ENCODE data around the gene MCC.

Gene MCC

GRCh38 chr5:113157886-113158285 lies 330.4 kb downstream of the MCC start:
- no peak for DNase-seq (ENCODE audit: extremely low read depth in 1 of 2, low read depth in 1 of 2)

GRCh38 chr5:113156271-113156877 lies 331.9 kb downstream of the MCC start:
- DNase-seq (ENCODE audit: extremely low read depth in 1 of 2, low read depth in 1 of 2), result no peak

- no peak for DNase-seq (ENCODE audit: extremely low read depth in 1 of 2, low read depth in 1 of 2)
These were observed 334.6 kb downstream of the MCC start for GRCh38 chr5:113153512-113154097.

- DNase-seq (ENCODE audit: extremely low read depth in 1 of 2, low read depth in 1 of 2), result no peak
These were observed 335.9 kb downstream of the MCC start for GRCh38 chr5:113152380-113152740.

- DNase-seq (ENCODE audit: extremely low read depth in 1 of 2, low read depth in 1 of 2), result no peak
These were observed 336.4 kb downstream of the MCC start for GRCh38 chr5:113151641-113152379.

DNA sequence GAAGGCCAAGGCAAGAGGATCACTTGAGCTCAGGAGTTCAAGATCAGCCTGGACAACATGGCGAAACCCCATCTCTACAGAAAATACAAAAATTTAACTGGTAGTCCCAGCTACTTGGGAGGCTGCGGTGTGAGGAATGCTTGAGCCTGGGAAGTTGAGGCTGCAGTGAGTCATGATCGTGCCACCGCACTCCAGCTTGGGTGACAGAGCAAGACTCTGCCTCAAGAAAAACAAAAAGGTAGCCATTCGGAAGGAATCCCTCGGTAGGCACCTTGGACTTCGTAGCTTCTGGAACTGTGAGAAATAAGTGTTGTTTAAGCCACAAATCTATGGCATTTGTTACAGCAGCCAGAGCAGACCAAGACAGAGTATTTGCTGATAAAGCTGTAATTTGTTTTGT lies 337.4 kb downstream of the MCC start:
- no peak for DNase-seq (ENCODE audit: extremely low read depth in 1 of 2, low read depth in 1 of 2)

DNA sequence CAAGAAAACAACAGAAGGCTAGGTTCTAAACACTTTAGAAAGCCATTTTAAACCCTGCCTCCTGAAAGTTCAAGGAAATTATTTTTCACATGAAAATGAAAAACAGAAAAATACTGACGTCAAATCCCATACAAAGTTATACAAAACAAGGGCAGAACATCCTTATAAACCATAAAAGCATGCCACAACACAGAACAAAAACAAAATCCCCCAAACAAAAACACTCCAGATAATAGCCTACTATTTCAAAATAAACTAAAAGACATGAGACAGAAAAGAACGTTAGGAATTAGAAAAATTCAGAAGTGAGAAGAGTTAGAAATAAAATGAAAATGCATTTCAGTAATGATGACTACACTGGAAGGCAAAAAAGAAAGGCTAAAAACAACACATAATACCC lies 338.0 kb downstream of the MCC start:
- no peak for DNase-seq (ENCODE audit: extremely low read depth in 1 of 2, low read depth in 1 of 2)

DNA sequence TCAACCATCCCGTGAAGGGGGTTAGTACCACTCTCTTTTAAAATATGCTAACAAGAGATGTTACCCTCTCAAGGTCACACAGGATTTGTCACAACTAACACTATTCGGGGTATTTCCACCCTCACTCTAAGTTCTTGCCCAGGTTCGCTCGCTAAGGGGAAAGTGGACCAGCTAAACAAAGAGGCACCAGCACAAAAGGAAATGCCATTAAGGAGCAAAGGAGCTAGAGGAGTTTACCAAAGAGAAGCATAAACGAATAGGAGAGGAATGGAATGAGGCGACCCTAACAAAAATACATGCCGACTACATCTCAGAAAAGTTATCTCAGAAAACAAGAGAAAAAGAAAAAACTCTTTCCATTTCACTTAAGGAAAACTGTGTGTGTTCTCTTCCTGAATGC lies 340.7 kb downstream of the MCC start:
- DNase-seq (ENCODE audit: extremely low read depth in 1 of 2, low read depth in 1 of 2), result no peak

- no peak for DNase-seq (ENCODE audit: extremely low read depth in 1 of 2, low read depth in 1 of 2)
These were observed 341.1 kb downstream of the MCC start for GRCh38 chr5:113147101-113147508.

DNA sequence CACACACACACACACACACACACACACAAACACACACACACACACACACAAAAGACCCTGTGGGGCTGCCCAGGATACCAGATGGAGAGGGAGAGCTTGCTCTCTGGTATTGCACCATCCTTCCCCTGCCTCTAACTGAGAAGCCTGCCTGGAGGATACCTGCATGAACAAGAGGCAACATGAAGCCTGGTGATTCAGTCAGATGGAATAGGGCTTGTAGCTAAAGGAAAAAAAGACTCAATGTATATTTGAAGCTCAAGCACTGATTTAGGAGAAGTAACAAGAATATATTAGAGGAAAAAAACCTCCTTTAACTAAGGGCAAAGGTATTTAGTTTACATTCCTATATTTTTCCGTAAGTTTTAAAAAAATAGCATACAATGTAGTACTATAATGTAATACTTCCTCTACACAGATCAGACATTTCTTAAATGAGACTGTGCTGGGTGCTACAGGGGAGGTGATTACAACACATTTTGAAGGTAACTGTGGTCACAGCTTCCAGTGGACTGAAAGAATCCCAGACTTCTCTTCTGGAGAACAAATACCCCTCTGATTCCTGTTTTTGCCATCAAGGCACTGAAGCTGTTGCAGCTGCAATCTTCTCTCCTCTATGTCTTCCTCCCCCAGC lies 342.4 kb downstream of the MCC start:
- DNase-seq (ENCODE audit: extremely low read depth in 1 of 2, low read depth in 1 of 2), result no peak

DNA sequence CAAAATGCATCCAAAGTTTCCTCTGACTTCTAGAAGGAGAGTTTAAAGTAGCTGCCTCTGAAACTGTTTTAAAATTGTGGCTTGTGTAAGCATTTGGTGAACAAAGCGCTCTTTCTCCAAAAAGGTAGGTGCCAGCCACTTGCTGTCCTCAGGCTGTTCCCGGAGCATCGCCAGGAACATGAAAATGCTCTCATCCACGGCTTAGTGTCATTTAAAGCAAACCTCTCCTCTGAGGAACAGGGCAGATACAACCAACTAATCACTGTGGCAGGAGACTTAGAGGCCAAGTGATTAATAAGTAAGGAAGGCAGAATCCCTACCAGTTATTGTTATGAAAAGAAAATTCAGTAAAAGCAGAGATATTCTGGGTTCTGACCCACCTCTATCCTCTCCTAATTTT lies 346.1 kb downstream of the MCC start:
- no peak for DNase-seq (ENCODE audit: extremely low read depth in 1 of 2, low read depth in 1 of 2)

DNA sequence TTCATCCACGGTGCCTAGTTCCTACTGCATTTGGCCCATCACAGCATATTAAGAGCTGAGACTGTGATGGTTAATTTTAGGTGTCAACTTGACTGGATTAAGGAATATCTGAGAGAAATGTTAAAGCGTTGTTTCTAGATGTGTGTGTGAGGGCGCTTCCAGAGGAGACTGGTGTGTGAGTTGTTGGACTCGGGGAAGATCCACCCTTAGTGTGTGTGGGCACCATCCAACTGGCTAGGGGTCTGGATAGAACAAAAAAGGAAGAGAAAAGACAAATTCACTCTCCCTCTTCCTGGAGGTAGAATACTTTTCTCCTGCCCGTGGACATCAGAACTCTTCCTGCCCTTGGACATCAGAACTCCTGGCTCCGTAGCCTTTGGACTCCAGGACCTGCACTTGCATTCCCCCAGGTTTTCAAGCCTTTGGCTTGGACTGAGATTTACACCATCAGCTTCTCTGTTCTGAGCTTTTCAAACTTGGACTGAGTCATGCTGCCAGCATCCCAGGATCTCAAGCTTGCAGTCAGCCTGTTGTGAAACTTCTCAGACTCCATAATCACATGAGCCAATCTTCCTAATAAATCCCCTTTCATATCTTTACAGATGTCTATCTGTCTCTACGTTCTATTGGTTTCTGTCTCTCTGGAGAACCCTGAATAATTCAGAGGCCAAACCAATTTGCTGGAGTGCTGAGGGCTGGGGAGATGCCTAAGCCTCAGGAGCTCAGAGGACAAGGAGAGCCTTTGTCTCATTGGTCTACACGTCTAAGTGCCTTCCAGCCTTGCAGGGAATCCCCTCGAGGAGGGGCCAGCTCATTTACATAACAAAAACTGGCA lies 347.2 kb downstream of the MCC start:
- no peak for DNase-seq (ENCODE audit: extremely low read depth in 1 of 2, low read depth in 1 of 2)

DNA sequence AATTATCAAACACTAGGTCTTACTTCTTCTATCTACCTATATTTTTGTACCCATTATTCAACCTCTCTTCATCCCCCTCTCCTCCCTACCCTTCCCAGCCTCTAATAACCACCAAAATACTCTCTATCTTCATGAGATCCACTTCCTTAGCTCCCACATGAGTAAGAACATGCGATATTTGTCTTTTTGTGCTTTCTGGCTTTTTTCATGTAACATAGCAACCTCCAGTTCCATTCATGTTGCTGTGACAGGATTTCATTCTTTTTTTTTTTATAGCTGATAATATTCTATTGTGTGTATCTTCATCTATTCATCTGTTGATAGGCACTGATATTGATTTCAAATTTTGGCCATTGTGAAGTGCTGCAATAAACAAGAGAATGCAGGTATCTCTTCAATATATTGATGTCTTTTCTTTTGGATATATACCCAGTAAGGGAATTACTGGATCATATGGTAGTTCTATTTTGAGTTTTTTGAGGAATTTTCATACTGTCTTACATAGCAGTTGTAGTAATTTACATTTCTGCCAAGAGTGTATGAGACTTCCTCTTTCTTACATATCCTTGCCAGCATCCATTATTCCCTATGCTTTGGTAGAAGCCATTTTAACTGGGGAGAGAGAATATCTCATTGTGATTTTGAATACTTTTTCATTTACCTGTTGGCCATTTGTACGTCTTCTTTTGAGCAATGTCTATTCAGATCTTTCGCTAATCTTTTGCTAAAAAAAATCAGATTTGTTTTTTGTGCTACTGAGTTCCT lies 354.9 kb downstream of the MCC start:
- no peak for DNase-seq (ENCODE audit: extremely low read depth in 1 of 2, low read depth in 1 of 2)

- no peak for DNase-seq (ENCODE audit: extremely low read depth in 1 of 2, low read depth in 1 of 2)
These were observed 355.7 kb downstream of the MCC start for GRCh38 chr5:113132564-113132963.

- no peak for DNase-seq (ENCODE audit: extremely low read depth in 1 of 2, low read depth in 1 of 2)
These were observed 359.5 kb downstream of the MCC start for GRCh38 chr5:113128641-113129330.

GRCh38 chr5:113128082-113128481 lies 360.2 kb downstream of the MCC start:
- no peak for DNase-seq (ENCODE audit: extremely low read depth in 1 of 2, low read depth in 1 of 2)

GRCh38 chr5:113127021-113127420 lies 361.2 kb downstream of the MCC start:
- no peak for DNase-seq (ENCODE audit: extremely low read depth in 1 of 2, low read depth in 1 of 2)

DNA sequence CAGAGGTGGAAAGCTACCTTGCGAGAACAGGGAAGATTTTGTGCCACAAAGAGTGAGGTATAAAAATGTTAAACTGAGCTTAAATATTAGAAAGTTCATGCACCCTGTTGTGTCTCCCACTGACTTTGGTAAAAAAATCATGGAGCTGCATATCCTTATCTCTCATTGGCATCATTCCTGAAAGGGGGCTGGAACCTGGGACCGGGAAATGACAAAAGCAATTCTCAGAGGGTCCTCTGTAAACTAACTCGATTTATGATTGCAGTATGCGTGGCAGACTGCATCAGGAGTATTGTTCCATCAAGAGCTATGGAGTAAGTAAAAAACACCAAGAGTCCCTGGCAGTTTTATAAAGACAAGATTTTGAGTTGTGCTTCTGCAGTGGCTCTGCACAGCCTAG lies 362.9 kb downstream of the MCC start:
- DNase-seq (ENCODE audit: extremely low read depth in 1 of 2, low read depth in 1 of 2), result no peak

DNA sequence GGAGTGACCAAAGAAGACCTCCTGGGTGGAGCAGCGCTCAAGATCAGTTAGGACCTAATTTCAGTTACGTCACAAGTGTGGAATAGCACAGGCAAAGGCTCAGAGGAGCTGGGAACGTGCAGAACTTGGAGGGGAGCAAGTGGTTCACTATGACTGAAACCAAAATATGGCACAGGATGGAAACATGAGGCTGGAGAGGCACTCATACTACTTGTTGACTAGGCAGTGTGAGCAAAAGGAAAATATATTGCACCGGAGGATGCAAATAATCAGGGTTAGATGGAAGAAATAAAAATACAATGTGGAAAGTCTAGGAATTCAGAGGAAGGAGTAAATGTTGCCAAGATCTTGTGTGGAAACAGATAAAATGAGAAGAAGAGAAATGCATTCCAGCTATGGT lies 363.3 kb downstream of the MCC start:
- DNase-seq (ENCODE audit: extremely low read depth in 1 of 2, low read depth in 1 of 2), result no peak

DNA sequence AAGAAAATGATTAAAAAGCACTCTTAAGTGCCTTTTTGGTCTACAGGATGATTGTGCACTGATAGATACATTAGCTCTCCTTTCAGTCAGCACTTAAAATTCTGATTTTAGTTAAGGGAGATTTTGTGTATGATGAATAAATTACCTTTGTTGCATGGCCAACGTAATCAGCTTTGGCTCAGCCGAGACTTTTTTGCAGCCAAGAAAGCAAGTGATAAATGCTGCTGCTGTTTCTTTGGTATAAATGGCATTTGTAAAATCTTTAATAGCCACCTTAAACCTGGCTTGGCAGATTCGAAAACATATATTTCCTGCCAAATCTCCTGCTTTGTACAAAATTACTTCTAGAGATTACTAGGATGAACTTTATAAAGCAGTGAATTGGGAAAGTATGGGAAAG lies 364.0 kb downstream of the MCC start:
- DNase-seq (ENCODE audit: extremely low read depth in 1 of 2, low read depth in 1 of 2), result no peak

Measured in activated CD8-positive, alpha-beta memory T cell treated with anti-CD3 and anti-CD28 coated beads for 1 hour (primary cell).